IMR-90 (cell line): Measurements from ENCODE around the gene CEACAM3. TPM values are rescaled to one million over a fixed set of nuclear protein-coding genes. Genes with fewer than 3 reads are reported as not detected.

Experiments
- ATAC-seq: fragments of 200-7000 bp; cut with Tn5 transposase; 2 replicates; pipeline ENCODE4 v1.9.1; 2020; ENCODE audit warnings: low read depth, mild to moderate bottlenecking, moderate library complexity
- BruUV-seq: library from RNA; stranded (reverse); fragments of 400-500 nt; replicated peaks from 2 replicates; lab custom pipeline; 2021; lab: Mats Ljungman, UMichigan
- CTCF ChIA-PET: fragments of 300-600 bp; formaldehyde crosslinking; extraction: SDS; loops from one replicate; lab custom pipeline; 2021; ENCODE audit warnings: antibody characterized with exemption; lab: Yijun Ruan, JAX
- POLR2A ChIA-PET: fragments of 300-600 bp; sonication (Branson Sonifier 250); formaldehyde crosslinking; loops from one replicate; lab custom pipeline; 2022; ENCODE audit warnings: antibody characterized with exemption; ENCODE audit not compliant: unreplicated experiment; lab: Charles Lee
- DNase-seq: peaks from one replicate; pipeline ENCODE4 v3.0.0; 2013
- H2AFZ ChIP-seq: replicated peaks from 2 replicates; pipeline ENCODE3; 2013; ENCODE audit warnings: low read length, mild to moderate bottlenecking; ENCODE audit not compliant: poor library complexity
- H2AK5ac ChIP-seq: 2 replicates; pipeline ENCODE4 v1.6.1; 2013; ENCODE audit warnings: low read depth, low read length, inconsistent platforms
- H2AK9ac ChIP-seq: replicated peaks from 2 replicates; pipeline ENCODE3; 2013; ENCODE audit warnings: mild to moderate bottlenecking, low read depth, low read length, moderate library complexity; ENCODE audit not compliant: poor library complexity
- H2BK120ac ChIP-seq: 2 replicates; pipeline ENCODE4 v1.6.1; 2013; ENCODE audit warnings: low read depth, low read length, inconsistent platforms
- H2BK15ac ChIP-seq: 3 replicates; pipeline ENCODE4 v1.6.1; 2013; ENCODE audit warnings: low read depth, low read length, inconsistent platforms
- H2BK20ac ChIP-seq: 2 replicates; pipeline ENCODE4 v1.6.1; 2013; ENCODE audit warnings: low read depth, mild to moderate bottlenecking, inconsistent platforms, low read length, moderate library complexity
- H2BK5ac ChIP-seq: 2 replicates; pipeline ENCODE4 v1.6.1; 2013; ENCODE audit warnings: mild to moderate bottlenecking, low read depth, low read length, inconsistent platforms; ENCODE audit not compliant: poor library complexity, severe bottlenecking
- H3K14ac ChIP-seq: replicated peaks from 2 replicates; pipeline ENCODE4 v1.6.1; 2013; ENCODE audit warnings: low read depth, low read length, inconsistent platforms
- H3K18ac ChIP-seq: 2 replicates; pipeline ENCODE4 v1.6.1; 2013; ENCODE audit warnings: low read depth, low read length, control low read depth
- H3K23ac ChIP-seq: 2 replicates; pipeline ENCODE4 v1.6.1; 2013; ENCODE audit warnings: low read depth, low read length, inconsistent platforms
- H3K27ac ChIP-seq: 2 replicates; pipeline ENCODE4 v1.5.1; 2013; ENCODE audit warnings: mild to moderate bottlenecking, control low read depth, low read length; ENCODE audit not compliant: insufficient read depth
- H3K27me3 ChIP-seq: 2 replicates; pipeline ENCODE4 v1.6.1; 2013; ENCODE audit warnings: low read length; ENCODE audit not compliant: control insufficient read depth, insufficient read depth
- H3K36me3 ChIP-seq: 2 replicates; pipeline ENCODE4 v1.6.1; 2013; ENCODE audit warnings: low read length, mixed read lengths; ENCODE audit not compliant: control insufficient read depth, insufficient read depth
- H3K4ac ChIP-seq: 2 replicates; pipeline ENCODE4 v1.6.1; 2013; ENCODE audit warnings: low read depth, low read length, inconsistent platforms
- H3K4me1 ChIP-seq: 2 replicates; pipeline ENCODE4 v1.6.1; 2013; ENCODE audit warnings: low read length, mixed read lengths; ENCODE audit not compliant: control insufficient read depth, insufficient read depth
- H3K4me2 ChIP-seq: 2 replicates; pipeline ENCODE4 v1.6.1; 2013; ENCODE audit warnings: low read depth, mild to moderate bottlenecking, control low read depth, low read length, moderate library complexity
- H3K4me3 ChIP-seq: 2 replicates; pipeline ENCODE4 v1.5.1; 2013; ENCODE audit warnings: low read depth, mild to moderate bottlenecking, control low read depth, low read length, moderate library complexity; ENCODE audit not compliant: insufficient read depth
- H3K56ac ChIP-seq: 2 replicates; pipeline ENCODE4 v1.6.1; 2013; ENCODE audit warnings: low read length, inconsistent platforms; ENCODE audit not compliant: insufficient read depth; ENCODE audit errors: extremely low read depth
- H3K79me1 ChIP-seq, 2 experiments: 2 replicates each; pipeline ENCODE4 v1.6.1; 2013; ENCODE audit warnings: low read length in 2 of 2, inconsistent platforms in 1 of 2, low read depth in 1 of 2
- H3K9ac ChIP-seq: 2 replicates; pipeline ENCODE4 v1.6.1; 2013; ENCODE audit warnings: low read depth, low read length, control low read depth
- H3K9me1 ChIP-seq: 2 replicates; pipeline ENCODE4 v1.6.1; 2013; ENCODE audit warnings: low read length, inconsistent platforms; ENCODE audit not compliant: insufficient read depth
- H3K9me3 ChIP-seq: 2 replicates; pipeline ENCODE4 v1.6.1; 2013; ENCODE audit warnings: low read length; ENCODE audit not compliant: control insufficient read depth, insufficient read depth
- H4K20me1 ChIP-seq: 2 replicates; pipeline ENCODE4 v1.6.1; 2013; ENCODE audit warnings: low read length, inconsistent platforms; ENCODE audit not compliant: insufficient read depth
- H4K5ac ChIP-seq: 2 replicates; pipeline ENCODE4 v1.6.1; 2013; ENCODE audit warnings: mild to moderate bottlenecking, low read depth, low read length, control low read depth
- H4K8ac ChIP-seq, 2 experiments: 2 replicates each; pipeline ENCODE4 v1.6.1; 2013; ENCODE audit warnings: low read depth in 2 of 2, low read length in 2 of 2, control low read depth in 1 of 2, inconsistent platforms in 1 of 2
- H4K91ac ChIP-seq: 2 replicates; pipeline ENCODE4 v1.6.1; 2013; ENCODE audit warnings: low read depth, low read length, inconsistent platforms; ENCODE audit not compliant: insufficient read depth
- BHLHE40 ChIP-seq: fragments of 150-350 bp; IDR thresholded peaks from 2 replicates; pipeline ENCODE4 v1.6.1; 2016; ENCODE audit warnings: mild to moderate bottlenecking, low read depth, low read length
- CEBPB ChIP-seq: IDR thresholded peaks from 2 replicates; pipeline ENCODE4 v1.6.1; 2012; ENCODE audit warnings: low read depth, low read length, improper control_type of control experiment
- CTCF ChIP-seq: conservative IDR thresholded peaks from 2 replicates; pipeline ENCODE4 v1.5.1; 2012; ENCODE audit warnings: mild to moderate bottlenecking, low read depth, low read length, improper control_type of control experiment
- ELK1 ChIP-seq: fragments of 150-350 bp; IDR thresholded peaks from 2 replicates; pipeline ENCODE4 v1.6.1; 2016; ENCODE audit warnings: low read depth, mild to moderate bottlenecking, low read length, moderate library complexity, borderline replicate concordance
- FOS ChIP-seq: fragments of 150-350 bp; IDR thresholded peaks from 2 replicates; pipeline ENCODE4 v1.6.1; 2016; ENCODE audit warnings: low read depth, low read length
- MXI1 ChIP-seq: IDR thresholded peaks from 2 replicates; pipeline ENCODE4 v1.6.1; 2012; ENCODE audit warnings: low read depth, mild to moderate bottlenecking, low read length, moderate library complexity, borderline replicate concordance
- RAD21 ChIP-seq: IDR thresholded peaks from 2 replicates; pipeline ENCODE4 v1.6.1; 2012; ENCODE audit warnings: low read length, improper control_type of control experiment
- WGBS, 2 experiments: methylation state at CpG; one replicate each; pipeline versions ENCODE4 v1.1.5 to v1.1.7; 2013; ENCODE audit warnings: missing lambda C conversion rate in 2 of 2; ENCODE audit not compliant: insufficient read length in 1 of 2; ENCODE audit errors: extremely low coverage in 2 of 2; 5-methylcytosine and 5-hydroxymethylcytosine counted together
- dilution Hi-C: fragments of 300-500 bp; cut with HindIII; formaldehyde crosslinking; loops from one replicate; pipeline ENCODE4 v1.14.3; 2018; ENCODE audit warnings: low sequenced_read_pairs; ENCODE audit not compliant: unreplicated experiment
- in situ Hi-C: fragments of 300-500 bp; cut with MboI; formaldehyde crosslinking; loops from 3 replicates; pipeline ENCODE4 v1.14.3; 2019; ENCODE audit warnings: low sequenced_read_pairs, inconsistent platforms, mixed read lengths
- intact Hi-C: fragments of 100-400 bp; cut with micrococcal nuclease; formaldehyde crosslinking; loops from 2 replicates; pipeline ENCODE4 v1.10.0; 2022
- polyA plus RNA-seq, 3 experiments: library from polyadenylated mRNA; depleted of rRNA; stranded (reverse); fragments of >200 nt; gene quantifications; 2 replicates each; pipeline ENCODE4 v1.2.3, GENCODE V29; 2012; ENCODE audit warnings: low replicate concordance in 1 of 3
- total RNA-seq: library from RNA; depleted of rRNA; stranded (reverse); fragments of >200 nt; gene quantifications from 2 replicates; pipeline ENCODE4 v1.2.3, GENCODE V29; 2012

CEACAM3 gene
- total and polyA plus RNA-seq, 2 of the 4 experiments (the other 2 are of a cell fraction) = not detected

- in situ Hi-C loops = no loop called here
Measured at GRCh38 chr19:41811981-41812380, 15.6 kb downstream of the CEACAM3 start.

More at GRCh38 chr19:41811981-41812380, 15.6 kb downstream of the CEACAM3 start:
- H2AK9ac ChIP-seq = no peak overlapping the region
- no peak overlapping the region for H3K4me2 ChIP-seq
- H4K5ac ChIP-seq = no peak overlapping the region
- no peak overlapping the region for H2BK5ac ChIP-seq
- H2AK5ac ChIP-seq = no peak overlapping the region
- H3K27me3 ChIP-seq = no peaks in the 10 kb centered on the region
- H3K9ac ChIP-seq = no peak overlapping the region
- H3K27ac ChIP-seq = no peak overlapping the region
- H3K79me1 ChIP-seq = no peaks in the 10 kb centered on the region
- no TSS peak for BruUV-seq
- no peak overlapping the region for H3K56ac ChIP-seq
- no peak overlapping the region for H4K91ac ChIP-seq
- no peak overlapping the region for H2BK20ac ChIP-seq
- WGBS, 2 experiments = 17% methylated on average over 1 of the region's 3 CpGs; no CpG with 5 or more reads in 1 of the 2 experiments
- H2BK120ac ChIP-seq = no peak overlapping the region
- H4K20me1 ChIP-seq = no peaks in the 10 kb centered on the region
- H3K4me1 ChIP-seq = no peaks in the 10 kb centered on the region
- ChIA-PET POLR2A (no interaction called here), CTCF (no interaction called here)
- no peak overlapping the region for H2AFZ ChIP-seq
- no peaks in the 10 kb centered on the region for H3K9me3 ChIP-seq
- DNase-seq = no peak
- no peak for TF ChIP-seq MXI1
- TF ChIP-seq CTCF = no peak
- no peak for TF ChIP-seq CEBPB
- no peak for TF ChIP-seq FOS
- no peak for TF ChIP-seq ELK1
- TF ChIP-seq RAD21 = no peak
- TF ChIP-seq BHLHE40 = no peak
- H3K4me3 ChIP-seq = no peak overlapping the region
- no peak overlapping the region for H3K23ac ChIP-seq
- no peaks in the 10 kb centered on the region for H3K36me3 ChIP-seq
- dilution Hi-C loops (no loop called here), intact Hi-C loops (no loop called here)
- no peak overlapping the region for H3K14ac ChIP-seq
- H3K18ac ChIP-seq = no peak overlapping the region
- no peak overlapping the region for H2BK15ac ChIP-seq
- H3K9me1 ChIP-seq = no peaks in the 10 kb centered on the region
- no peak overlapping the region for H4K8ac ChIP-seq
- no peak overlapping the region for H3K4ac ChIP-seq
- ATAC-seq = no peak
